LNCaP clone FGC (cell line): ENCODE measurements around the gene CDH16.

Experiments
- DNase-seq: peaks from one replicate; pipeline ENCODE4 v3.0.0-alpha.2; 2011; ENCODE audit warnings: low read depth
- H3K4me3 ChIP-seq: 2 replicates; pipeline ENCODE4 v1.5.1; 2011; ENCODE audit warnings: mild to moderate bottlenecking, low read depth, low read length, control low read depth
- TF ChIP-seq, protein P1 (sequence below): IDR thresholded peaks from 2 replicates; pipeline ENCODE4 v1.5.1; 2012; ENCODE audit warnings: mild to moderate bottlenecking; ENCODE audit not compliant: control insufficient read depth, insufficient read depth; ENCODE audit errors: extremely low read depth

CDH16 gene

GRCh38 chr16:66894055-66894454 is 24.6 kb downstream of the CDH16 start:
- no peak overlapping the region for H3K4me3 ChIP-seq
- no peak for DNase-seq
- TF ChIP-seq, protein P1, sequence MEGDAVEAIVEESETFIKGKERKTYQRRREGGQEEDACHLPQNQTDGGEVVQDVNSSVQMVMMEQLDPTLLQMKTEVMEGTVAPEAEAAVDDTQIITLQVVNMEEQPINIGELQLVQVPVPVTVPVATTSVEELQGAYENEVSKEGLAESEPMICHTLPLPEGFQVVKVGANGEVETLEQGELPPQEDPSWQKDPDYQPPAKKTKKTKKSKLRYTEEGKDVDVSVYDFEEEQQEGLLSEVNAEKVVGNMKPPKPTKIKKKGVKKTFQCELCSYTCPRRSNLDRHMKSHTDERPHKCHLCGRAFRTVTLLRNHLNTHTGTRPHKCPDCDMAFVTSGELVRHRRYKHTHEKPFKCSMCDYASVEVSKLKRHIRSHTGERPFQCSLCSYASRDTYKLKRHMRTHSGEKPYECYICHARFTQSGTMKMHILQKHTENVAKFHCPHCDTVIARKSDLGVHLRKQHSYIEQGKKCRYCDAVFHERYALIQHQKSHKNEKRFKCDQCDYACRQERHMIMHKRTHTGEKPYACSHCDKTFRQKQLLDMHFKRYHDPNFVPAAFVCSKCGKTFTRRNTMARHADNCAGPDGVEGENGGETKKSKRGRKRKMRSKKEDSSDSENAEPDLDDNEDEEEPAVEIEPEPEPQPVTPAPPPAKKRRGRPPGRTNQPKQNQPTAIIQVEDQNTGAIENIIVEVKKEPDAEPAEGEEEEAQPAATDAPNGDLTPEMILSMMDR, result no peak

DNA sequence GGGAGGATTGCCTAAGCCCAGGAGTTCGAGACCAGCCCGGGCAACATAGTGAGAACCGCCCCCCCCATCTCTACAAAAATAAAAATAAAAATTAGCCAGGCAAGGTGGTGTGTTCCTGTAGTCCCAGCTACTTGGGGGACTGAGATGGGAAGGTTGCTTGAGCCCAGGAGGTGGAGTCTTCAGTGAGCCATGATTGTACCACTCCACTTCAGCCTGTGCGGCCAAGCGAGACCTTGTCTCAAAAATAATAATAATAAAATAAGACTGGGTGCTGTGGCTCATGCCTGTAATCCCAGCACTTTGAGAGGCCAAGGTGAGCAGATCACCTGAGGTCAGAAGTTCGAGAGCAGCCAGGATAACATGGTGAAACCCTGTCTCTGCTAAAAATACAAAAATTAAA is 26.9 kb downstream of the CDH16 start:
- no peak overlapping the region for H3K4me3 ChIP-seq
- no peak for DNase-seq
- TF ChIP-seq, protein P1, result no peak

DNA sequence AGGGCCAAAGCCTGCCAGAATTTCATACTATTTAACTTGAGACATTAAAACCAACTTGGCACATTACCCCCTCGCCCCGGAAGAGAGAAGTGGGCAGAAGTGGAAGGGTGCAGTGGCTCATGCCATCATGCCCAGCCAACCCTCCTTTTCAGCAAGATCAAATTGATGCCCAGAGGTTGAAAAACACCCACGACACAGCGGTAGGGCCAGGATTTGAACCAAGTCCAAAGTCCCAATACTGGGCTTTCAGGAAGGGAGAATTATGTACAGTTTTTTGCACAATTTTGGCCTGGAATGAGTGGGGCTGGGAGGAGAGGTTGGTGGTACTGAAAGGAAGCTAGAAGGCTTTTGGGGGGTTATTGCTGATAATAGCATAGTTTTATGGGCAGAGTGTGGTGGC is 27.3 kb downstream of the CDH16 start:
- no peak overlapping the region for H3K4me3 ChIP-seq
- no peak for DNase-seq
- TF ChIP-seq, protein P1, result no peak

- H3K4me3 ChIP-seq, result no peak overlapping the region
- TF ChIP-seq, protein P1, result no peak
- DNase-seq, result no peak
Observed at GRCh38 chr16:66890799-66891198, 27.9 kb downstream of the CDH16 start.

DNA sequence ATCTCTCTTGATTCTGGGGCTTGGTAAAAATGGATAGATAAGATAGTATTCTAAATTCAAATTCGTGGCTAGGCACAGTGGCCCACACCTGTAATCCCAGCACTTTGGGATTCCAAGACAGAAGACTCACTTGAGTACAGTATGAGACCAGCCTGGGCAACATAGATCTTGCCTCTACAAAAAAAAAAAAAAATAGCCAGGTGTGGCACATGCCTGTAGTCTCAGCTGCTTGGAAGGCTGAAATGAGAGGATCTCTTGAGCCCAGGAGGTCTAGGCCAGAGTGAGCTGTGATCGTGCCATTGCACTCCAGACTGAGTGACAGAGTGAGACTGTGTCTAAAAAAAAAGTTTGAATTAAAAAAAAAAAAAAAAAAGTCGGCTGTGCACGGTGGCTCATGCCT is 29.1 kb downstream of the CDH16 start:
- H3K4me3 ChIP-seq, result no peak overlapping the region
- DNase-seq, result no peak
- TF ChIP-seq, protein P1, result no peak

DNA sequence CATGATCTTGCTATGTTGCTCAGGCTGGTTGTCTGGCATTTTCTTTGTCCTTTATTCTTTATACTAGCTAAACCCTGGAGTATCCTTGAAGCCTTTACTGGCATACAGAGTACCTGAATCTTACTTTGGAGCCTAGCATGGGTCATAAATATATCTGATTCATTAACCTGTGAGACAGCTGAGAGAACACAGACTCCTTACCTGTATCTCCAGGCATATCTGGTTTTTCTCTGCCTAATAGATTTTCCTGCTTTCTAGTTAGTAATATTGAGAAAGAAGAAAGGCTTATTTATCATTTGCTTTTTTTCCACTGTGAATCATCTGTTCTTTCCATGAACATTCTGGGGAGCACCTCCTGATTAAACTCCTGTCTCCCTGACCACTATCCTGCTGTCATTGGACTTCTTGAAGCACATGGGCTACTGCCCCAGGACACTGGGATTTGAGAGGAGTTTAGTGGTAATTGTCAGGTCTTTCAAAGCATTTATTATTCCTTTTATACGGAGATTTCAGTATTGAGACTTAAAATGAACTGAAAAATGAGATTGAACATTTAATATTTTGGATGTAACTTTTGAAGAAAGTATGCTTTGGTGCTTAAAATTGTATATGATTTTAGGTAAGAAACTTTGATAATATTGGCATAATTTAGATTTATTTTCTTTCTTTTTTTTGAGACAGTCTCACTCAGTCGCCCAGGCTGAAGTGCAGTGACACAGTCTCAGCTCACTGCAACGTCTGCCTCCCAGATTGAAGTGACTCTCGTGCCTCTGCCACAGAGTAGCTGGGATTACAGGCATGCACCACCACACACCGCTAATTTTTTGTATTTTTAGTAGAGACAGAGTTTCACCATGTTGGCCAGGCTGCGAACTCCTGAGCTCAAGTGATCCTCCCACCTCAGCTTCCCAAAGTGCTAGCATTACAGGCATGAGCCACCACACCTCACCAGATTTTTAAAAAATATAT is 29.8 kb downstream of the CDH16 start:
- DNase-seq, result no peak
- TF ChIP-seq, protein P1, result no peak
- no peak overlapping the region for H3K4me3 ChIP-seq

DNA sequence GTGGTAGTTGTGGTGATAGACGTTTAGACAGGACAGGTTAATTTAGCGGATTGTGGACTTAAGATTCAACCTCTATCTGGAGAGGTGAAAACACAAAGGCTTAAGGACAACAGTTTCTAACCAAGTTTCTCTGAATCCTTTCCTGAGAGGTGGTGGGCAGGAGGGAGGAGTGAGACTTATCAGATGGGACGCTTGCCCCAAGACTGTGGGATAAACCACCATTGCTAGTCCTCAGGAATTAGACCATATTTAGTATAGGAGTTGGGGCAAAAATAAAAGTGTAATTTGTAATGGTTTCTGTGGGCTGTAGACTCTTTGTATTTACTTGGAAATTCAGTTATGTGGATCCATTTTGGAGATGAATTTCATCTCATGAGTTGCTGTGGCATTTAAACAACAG is 31.8 kb downstream of the CDH16 start:
- TF ChIP-seq, protein P1, result no peak
- DNase-seq, result no peak
- no peak overlapping the region for H3K4me3 ChIP-seq
